GM21526 (cell line): ENCODE data around the gene IGFBP2.

Source experiments
- ATAC-seq: cut with Tn5 transposase; IDR thresholded peaks from one replicate; pipeline ENCODE4 v1.9.1; 2021; ENCODE audit warnings: moderate library complexity; ENCODE audit not compliant: unreplicated experiment, low FRiP score

Gene IGFBP2

GRCh38 chr2:216635701-216636550 lies 2.7 kb downstream of the IGFBP2 start:
- no peak for ATAC-seq

- ATAC-seq, result no peak
These were observed 3.6 kb downstream of the IGFBP2 start for GRCh38 chr2:216636551-216637450.

- no peak for ATAC-seq
These were observed 4.3 kb downstream of the IGFBP2 start for GRCh38 chr2:216637472-216637871.

- ATAC-seq, result no peak
These were observed 10.9 kb downstream of the IGFBP2 start for GRCh38 chr2:216643986-216644659.

GRCh38 chr2:216644842-216645635 lies 11.8 kb downstream of the IGFBP2 start:
- ATAC-seq, result no peak

- ATAC-seq, result no peak
These were observed 12.4 kb downstream of the IGFBP2 start for GRCh38 chr2:216645636-216645950.

GRCh38 chr2:216646116-216646515 lies 12.9 kb downstream of the IGFBP2 start:
- ATAC-seq, result no peak

GRCh38 chr2:216648105-216648504 lies 14.9 kb downstream of the IGFBP2 start:
- no peak for ATAC-seq

GRCh38 chr2:216649574-216649973 lies 16.4 kb downstream of the IGFBP2 start:
- ATAC-seq, result no peak

- no peak for ATAC-seq
These were observed 17.5 kb downstream of the IGFBP2 start for GRCh38 chr2:216650626-216651257.

GRCh38 chr2:216651351-216651881 lies 18.2 kb downstream of the IGFBP2 start:
- ATAC-seq, result no peak

- ATAC-seq, result no peak
These were observed 19.3 kb downstream of the IGFBP2 start for GRCh38 chr2:216652566-216652965.

GRCh38 chr2:216653093-216653799 lies 20.0 kb downstream of the IGFBP2 start:
- no peak for ATAC-seq

GRCh38 chr2:216653931-216654365 lies 20.7 kb downstream of the IGFBP2 start:
- ATAC-seq, result no peak

GRCh38 chr2:216654528-216655052 lies 21.4 kb downstream of the IGFBP2 start:
- ATAC-seq, result no peak

- no peak for ATAC-seq
These were observed 24.1 kb downstream of the IGFBP2 start for GRCh38 chr2:216657086-216657855.

GRCh38 chr2:216657980-216658379 lies 24.8 kb downstream of the IGFBP2 start:
- no peak for ATAC-seq

GRCh38 chr2:216658757-216659156 lies 25.5 kb downstream of the IGFBP2 start:
- ATAC-seq, result no peak
